ENCODE measurements around the gene GRAPL.
"Not testable (repeated sequence)": the region's sequence is repeated elsewhere in the genome, so short reads cannot be mapped to it uniquely, and the experiment has no call there.

GRAPL gene

DNA sequence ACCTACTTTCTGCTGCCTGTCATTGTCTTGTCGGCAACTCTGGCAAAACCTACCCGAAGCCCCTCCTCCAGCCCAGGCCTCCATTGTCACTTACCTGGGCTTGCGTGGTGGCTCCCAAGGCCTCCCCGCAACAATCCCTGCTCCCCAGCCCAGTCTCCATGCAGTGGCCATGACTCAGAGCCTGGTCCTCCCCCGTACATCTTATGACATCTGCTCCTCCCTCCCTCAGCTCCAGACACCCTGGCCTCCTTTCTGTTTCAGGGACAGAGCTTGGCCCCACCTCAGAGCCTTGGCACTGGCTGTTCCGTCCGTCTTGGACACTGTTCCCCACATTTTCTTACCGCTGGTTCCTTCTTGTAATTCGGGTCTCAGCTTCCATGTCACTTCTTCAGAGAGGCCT lies 2.1 kb downstream of the GRAPL start:
- H3K4me3 Mint-ChIP-seq, ATAC-seq: not testable (repeated sequence)

DNA sequence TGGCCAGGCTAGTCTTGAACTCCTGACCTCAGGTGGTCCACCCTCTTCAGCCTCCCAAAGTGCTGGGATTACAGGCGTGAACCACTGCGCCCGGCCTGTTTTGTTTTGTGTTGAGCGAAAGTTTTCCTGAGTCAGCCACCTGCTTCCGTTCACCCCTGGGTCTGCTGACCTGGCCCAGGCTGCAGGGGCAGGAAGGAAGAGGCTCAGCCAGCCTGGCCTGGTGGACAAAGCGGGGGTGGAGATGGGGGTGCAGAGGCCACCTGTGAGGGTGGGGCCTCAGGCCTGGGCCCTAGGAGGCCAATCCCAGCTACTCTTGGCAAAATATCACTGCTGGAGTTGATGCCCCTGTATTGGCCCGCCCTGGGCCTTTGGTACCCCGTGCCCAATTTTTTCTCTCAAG lies 3.7 kb downstream of the GRAPL start:
- not testable (repeated sequence) for H3K27me3 Mint-ChIP-seq, H3K9me3 Mint-ChIP-seq, H3K4me3 Mint-ChIP-seq, DNase-seq, H3K27ac Mint-ChIP-seq, H3K4me1 Mint-ChIP-seq, ATAC-seq

More for the DNA sequence above, 2.1 kb downstream of the GRAPL start:
- H3K4me1 Mint-ChIP-seq, DNase-seq, H3K27ac Mint-ChIP-seq, H3K9me3 Mint-ChIP-seq, H3K27me3 Mint-ChIP-seq: not testable (repeated sequence)

DNA sequence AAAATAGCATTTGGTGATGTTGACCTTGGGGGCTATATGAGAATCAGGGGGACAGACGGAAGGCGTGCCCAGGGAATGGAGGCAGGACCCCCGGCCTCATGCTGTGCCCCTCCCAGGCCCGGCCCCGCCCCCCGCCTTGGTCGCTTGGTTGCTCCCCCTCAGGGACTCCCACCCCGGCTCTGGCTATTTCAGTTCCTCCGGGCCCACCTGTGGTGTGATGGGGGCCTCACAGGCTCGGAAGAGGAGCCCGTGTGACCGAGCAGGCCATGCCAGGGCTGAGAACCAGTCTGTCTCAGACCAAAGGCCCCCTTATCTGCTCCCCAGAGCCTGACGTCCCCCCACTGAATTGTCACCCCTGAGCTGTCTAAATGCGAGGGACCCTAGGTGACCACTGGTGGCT lies 4.4 kb downstream of the GRAPL start:
- ATAC-seq, DNase-seq, H3K9me3 Mint-ChIP-seq, H3K27me3 Mint-ChIP-seq, H3K4me3 Mint-ChIP-seq, H3K4me1 Mint-ChIP-seq, H3K27ac Mint-ChIP-seq: not testable (repeated sequence)

DNA sequence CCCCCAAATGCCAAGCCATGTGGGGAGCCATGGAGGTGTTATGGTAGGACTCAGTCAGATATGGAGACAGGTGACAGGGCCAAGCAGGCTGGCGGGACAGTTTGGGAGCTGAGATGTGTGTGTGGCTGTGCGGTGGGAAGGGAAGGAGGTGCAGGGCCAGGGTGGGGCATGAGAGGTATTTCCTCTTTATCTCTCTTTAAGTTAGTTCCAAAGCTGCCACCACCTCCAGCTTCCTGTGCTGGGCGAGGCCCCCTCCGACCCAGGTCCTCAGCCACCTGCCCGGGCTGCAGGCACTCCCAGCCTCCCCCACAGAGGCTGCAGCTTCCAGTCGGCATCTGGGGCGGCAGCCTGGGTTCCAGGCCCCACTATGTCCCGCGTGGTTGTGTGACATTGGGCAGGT lies 6.4 kb downstream of the GRAPL start:
- H3K27me3 Mint-ChIP-seq, H3K4me1 Mint-ChIP-seq, DNase-seq, H3K4me3 Mint-ChIP-seq, ATAC-seq, H3K9me3 Mint-ChIP-seq, H3K27ac Mint-ChIP-seq: not testable (repeated sequence)

DNA sequence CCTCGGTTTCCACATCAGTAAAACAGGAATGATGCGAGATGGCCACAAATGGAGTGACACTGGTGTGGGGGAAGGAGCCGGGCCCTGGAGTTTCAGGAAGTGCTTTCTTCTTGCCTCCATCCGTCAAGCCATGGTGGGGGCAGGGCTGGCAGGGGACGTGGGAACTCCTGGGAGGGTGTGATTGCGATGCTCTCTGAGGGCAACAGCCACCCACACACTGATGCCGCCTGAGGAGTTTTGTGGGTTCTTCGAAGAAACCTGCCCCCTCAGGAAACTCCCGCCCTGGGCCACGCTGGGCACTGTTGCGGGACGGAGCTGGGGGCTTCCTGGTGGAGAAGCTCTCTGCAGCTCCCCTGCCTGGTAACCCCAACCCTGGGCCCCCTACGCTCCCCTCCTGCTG lies 8.0 kb downstream of the GRAPL start:
- DNase-seq, H3K9me3 Mint-ChIP-seq, H3K4me1 Mint-ChIP-seq, H3K27ac Mint-ChIP-seq, H3K4me3 Mint-ChIP-seq, H3K27me3 Mint-ChIP-seq: not testable (repeated sequence)
- ATAC-seq, result peak; percentile 53

DNA sequence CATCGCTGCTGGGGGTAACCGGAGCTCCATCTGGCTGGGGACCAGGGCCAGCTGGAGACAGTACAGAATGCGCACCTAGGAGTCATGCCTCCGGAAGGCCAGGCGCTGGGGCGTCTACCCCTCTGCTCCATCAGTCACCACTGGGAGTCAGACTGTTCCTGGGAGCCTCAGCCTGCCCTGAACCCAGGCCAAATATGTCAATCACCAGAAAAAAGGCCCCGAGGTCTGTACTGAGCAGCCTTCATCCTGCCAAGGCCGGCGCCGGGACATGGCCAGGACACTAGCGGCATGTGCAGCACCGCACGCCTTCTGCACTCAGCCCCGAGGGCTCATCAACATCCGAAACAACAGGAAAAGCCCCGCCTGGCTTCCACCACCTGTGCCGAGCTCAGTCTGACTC lies 8.7 kb downstream of the GRAPL start:
- ATAC-seq, result peak; percentile 27
- H3K9me3 Mint-ChIP-seq, DNase-seq, H3K27ac Mint-ChIP-seq, H3K4me1 Mint-ChIP-seq, H3K27me3 Mint-ChIP-seq, H3K4me3 Mint-ChIP-seq: not testable (repeated sequence)

DNA sequence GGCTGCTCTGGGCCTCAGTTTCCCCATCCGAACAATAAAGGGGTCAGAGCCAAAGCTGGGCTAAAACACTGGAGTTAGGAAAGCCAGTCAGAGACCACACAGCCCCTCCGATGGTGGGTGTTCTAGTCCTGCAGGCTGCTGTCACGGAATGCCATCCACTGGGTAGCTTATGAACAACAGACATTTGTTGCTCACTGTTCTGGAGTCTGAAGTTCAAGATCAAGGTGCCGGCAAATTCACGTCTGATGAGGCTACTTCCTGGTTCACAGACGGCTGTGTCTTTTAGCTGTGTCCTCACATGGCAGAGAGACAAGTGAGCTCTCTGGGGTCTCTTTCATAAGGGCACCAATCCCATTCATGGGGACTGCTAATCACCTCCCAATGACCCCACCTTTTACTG lies 9.2 kb downstream of the GRAPL start:
- not testable (repeated sequence) for H3K9me3 Mint-ChIP-seq, H3K27me3 Mint-ChIP-seq, ATAC-seq, DNase-seq, H3K4me1 Mint-ChIP-seq, H3K27ac Mint-ChIP-seq, H3K4me3 Mint-ChIP-seq

DNA sequence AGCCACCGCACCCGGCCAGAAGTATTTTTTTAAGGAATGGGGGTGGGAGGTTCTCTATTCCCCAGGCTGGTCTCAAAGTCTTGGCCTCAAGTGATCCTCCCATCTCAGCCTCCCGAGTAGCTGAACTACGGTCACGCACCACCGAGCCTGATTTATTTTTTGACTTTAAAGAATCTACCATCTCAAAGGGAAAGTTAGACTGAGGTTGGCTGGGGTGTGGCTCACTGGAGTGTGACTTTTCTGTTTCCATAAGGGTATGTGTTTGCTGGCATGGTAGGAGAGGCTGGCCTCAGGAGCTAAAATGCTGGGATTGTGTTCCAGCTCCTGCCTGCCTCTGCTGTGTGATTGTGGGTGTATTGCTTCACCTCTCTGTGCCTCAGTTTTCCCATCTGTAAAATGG lies 10.6 kb downstream of the GRAPL start:
- not testable (repeated sequence) for ATAC-seq, H3K27ac Mint-ChIP-seq, H3K9me3 Mint-ChIP-seq, H3K4me1 Mint-ChIP-seq, DNase-seq, H3K4me3 Mint-ChIP-seq, H3K27me3 Mint-ChIP-seq

DNA sequence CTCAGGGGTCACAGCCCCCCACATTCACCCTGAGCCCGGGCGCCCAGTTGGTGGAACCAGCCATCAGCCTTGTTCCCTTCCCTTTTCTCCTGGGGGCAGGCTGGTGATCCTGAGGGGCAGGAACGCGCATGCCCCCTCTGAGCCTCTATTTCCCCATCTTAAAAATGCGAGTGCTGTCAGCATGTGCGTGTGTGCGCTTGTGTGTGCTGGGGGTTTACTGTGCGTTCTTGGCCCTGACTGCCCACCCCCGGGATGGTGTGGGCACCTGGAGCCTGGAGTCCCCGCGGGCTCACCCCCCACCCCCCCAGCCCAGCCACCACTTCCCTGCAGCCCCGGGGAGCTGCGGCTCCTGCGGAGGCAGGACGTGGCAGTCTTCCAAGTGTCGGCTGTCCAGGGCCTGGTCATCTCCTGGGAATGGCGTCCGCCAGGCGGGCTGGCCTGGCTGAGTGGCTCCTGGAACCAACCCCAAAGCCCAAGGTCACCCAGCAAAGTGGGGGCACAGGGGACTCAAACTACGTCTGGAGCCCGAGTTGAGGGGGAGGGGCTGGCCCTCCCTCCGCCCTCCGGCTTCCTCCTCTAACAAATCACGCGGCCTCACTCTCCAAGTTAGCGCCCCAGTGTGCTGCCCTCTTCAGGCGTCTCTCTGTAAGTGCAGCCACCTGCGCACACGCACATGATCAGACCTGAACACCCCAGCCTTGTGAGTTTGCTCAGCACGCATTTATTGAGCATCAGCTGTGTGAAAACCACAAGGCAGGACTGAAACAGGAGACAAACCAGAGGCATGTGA lies 14.2 kb downstream of the GRAPL start:
- H3K27ac Mint-ChIP-seq, H3K27me3 Mint-ChIP-seq, H3K9me3 Mint-ChIP-seq, DNase-seq, H3K4me1 Mint-ChIP-seq, H3K4me3 Mint-ChIP-seq: not testable (repeated sequence)
- peak; percentile 90 for ATAC-seq

DNA sequence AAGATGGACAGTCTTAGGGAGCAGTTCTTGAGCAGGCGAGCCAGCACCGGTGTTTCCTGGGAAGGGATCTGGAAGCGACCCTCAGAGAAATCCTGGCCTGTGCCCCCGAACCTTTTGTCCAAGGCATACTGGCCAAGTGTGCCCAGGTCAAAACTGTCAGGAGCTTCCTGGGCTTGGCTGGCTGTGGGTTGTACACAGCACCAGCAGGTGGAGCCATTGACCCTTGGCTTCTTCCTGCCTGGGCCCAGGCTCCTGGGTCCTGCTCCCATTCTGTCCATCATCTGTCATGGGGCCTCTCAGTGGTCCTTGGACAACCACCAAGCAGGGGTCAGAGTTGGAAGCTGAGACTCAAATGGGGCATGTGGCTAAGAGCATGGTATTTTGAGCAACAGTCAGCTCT lies 15.0 kb downstream of the GRAPL start:
- H3K4me3 Mint-ChIP-seq, H3K27me3 Mint-ChIP-seq, H3K9me3 Mint-ChIP-seq, H3K27ac Mint-ChIP-seq, H3K4me1 Mint-ChIP-seq: not testable (repeated sequence)
- DNase-seq (peak; percentile 10 to 27), ATAC-seq (peak; percentile 67)

DNA sequence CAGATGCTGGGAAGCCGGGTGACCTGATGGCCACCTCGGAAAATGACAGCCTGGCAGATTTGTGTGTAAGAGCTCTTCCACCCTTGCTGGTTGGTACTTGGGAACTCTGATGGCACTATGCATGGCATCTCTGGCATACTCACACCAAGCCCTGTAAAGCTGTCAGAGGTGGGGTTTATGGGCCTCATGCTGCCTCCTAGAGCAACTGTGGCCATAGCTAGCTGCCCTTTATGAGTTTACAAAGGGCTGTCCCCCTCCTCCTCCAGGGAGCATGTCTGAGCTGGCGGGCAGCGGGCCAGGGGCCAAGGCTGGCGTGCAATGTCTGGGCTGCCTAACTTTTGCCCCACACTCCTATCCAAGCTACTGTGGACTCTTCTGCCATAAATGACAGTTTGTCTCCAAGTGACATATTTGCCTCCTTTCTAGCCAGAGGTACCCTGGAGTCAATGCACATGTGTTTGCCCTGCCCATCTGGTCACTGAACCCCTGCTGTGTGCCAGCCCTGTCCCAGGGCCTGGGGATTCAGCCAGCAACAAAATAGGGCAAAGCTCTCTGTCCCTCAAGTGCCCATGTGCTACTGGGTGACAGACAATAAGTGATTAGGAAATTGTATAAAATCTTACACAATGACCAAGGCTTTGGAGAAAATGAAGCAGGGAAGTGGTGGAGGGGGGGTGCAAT lies 15.8 kb downstream of the GRAPL start:
- not testable (repeated sequence) for DNase-seq, H3K4me3 Mint-ChIP-seq

DNA sequence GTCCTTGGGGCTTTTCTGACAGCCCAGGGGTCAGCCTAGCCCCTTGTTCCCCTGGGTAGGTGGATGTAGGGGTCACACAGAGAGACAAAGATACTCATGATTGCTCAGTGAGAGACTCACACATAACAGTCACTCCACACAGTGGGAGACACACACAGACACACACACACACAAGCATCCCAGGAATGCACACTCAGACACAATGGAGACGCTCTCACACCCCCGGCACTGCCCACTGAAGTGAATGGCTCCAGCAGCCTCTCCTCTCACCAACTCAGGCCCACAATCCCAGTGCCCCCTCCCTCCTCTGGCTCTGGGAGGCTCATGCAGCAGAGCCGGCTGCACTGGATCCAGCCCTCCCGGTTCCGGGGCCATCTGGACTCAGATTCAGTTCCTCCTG lies 17.0 kb downstream of the GRAPL start:
- H3K27me3 Mint-ChIP-seq, H3K9me3 Mint-ChIP-seq, H3K27ac Mint-ChIP-seq, H3K4me1 Mint-ChIP-seq, DNase-seq, H3K4me3 Mint-ChIP-seq, ATAC-seq: not testable (repeated sequence)

More for the DNA sequence above, 15.8 kb downstream of the GRAPL start:
- not testable (repeated sequence) for H3K27ac Mint-ChIP-seq, ATAC-seq, H3K4me1 Mint-ChIP-seq, H3K27me3 Mint-ChIP-seq, H3K9me3 Mint-ChIP-seq

DNA sequence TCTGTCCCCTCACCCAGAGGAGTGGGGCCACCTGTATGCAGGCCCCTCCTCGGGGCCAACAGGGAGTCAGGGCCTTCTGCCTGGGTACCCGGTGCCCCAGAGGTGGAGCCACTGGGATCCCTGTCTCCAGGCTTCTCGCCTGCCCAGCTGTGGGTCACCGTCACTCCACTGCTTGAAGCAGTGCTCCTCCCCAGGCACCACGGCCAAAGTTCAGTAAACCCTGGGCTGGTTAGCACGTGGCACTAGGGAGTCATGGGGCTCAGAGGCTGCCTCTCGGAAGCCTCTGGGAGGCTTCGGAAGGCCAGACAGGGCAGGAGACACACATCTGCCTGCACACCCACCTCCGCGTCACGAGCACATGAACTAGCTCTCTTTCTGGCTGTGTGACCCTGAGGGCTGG lies 18.1 kb downstream of the GRAPL start:
- H3K4me3 Mint-ChIP-seq, result not testable (repeated sequence)

DNA sequence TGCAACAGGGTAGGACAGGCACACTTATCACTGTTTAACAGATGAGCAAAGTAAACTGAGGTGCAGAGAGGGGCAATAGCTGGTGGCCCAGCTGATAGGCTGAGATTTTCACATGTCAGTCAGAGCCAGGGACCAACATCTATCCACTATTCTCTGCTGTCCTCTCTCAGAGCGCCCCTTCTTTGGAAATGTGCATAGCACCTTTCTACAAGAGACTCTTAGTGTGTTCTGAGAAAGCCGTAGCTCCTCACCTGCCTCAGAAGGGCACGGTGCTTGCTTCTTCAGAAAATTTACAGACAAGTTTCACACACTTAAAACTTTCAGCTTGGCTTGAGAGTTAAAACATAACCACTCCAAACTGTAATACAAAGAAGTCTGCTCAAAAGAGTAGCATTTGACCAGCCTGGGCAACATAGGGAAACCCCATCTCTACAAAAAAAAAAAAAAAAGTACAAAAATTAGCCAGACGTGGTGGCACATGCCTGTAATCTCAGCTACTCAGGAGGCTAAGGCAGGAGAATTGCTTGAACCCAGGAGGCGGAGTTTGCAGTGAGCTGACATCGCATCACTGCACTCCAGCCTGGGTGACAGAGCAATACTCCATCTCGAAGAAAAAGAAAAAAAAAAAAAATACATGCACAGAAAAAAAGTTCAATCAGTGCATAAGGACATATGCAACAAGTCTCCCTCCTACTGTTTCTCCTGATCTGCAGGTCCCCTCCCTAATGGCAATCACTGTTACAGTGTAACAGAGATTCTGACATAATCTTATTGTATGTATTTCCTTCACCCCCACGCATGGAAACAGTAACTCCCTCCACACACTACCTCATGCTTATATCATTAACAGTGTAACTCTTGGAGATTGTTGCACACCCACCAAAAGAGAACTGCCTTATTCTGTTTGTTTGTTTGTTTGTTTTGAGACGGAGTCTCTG lies 23.6 kb downstream of the GRAPL start:
- ATAC-seq, DNase-seq, H3K4me1 Mint-ChIP-seq, H3K27me3 Mint-ChIP-seq, H3K9me3 Mint-ChIP-seq, H3K4me3 Mint-ChIP-seq, H3K27ac Mint-ChIP-seq: not testable (repeated sequence)

More for the DNA sequence above, 18.1 kb downstream of the GRAPL start:
- not testable (repeated sequence) for ATAC-seq, H3K27me3 Mint-ChIP-seq, H3K4me1 Mint-ChIP-seq, H3K27ac Mint-ChIP-seq, H3K9me3 Mint-ChIP-seq, DNase-seq

DNA sequence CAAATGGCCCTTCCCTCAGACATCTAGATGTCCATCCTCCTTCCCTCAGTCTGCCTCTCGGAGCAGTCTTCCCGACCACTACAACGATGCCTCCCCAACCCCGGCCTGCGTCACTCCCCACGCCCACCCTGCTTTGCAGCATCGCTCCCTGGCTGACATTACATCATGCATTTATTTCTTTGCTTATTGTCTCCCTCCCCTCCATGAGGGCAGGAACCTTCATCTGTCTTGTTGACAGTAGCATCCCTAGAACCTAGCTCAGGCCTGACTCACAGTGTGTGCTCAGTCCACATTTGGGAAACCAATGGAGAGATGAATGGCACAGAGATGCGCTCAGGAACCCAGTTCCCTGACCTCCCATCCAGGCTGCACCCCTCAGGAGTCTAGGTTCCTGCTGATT lies 30.2 kb downstream of the GRAPL start:
- ATAC-seq, H3K4me3 Mint-ChIP-seq, DNase-seq, H3K27ac Mint-ChIP-seq, H3K9me3 Mint-ChIP-seq, H3K27me3 Mint-ChIP-seq, H3K4me1 Mint-ChIP-seq: not testable (repeated sequence)

DNA sequence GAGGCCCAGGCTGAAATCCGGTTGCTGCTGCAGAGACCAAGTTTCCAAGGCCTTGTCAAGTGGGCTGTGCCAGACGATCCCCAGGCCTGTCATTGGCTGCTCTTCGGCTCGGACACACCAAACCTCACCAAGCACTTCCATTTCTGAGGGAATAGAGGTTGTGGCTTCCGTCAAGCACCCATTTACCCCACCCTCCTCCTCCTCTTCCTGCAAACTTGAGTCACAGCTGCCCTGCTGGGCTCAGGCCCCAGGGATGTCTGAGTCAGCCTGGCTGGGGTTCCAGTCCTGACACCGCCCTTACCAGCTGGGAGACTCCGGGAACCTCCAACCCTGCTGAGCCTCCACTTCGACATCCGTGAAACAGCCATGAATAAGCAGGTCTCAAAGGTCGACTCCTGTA lies 31.1 kb downstream of the GRAPL start:
- H3K27me3 Mint-ChIP-seq, H3K4me1 Mint-ChIP-seq, H3K27ac Mint-ChIP-seq, H3K4me3 Mint-ChIP-seq, DNase-seq, ATAC-seq, H3K9me3 Mint-ChIP-seq: not testable (repeated sequence)

Data from stimulated activated naive CD8-positive, alpha-beta T cell treated with anti-CD3 and anti-CD28 coated beads, Interleukin-15, amount 100 ng/mL, for 72 hours (primary cell).